Upper lobe of left lung (tissue), 6 donors: ENCODE measurements around the gene DDX3X. TPM values are rescaled to one million over a fixed set of nuclear protein-coding genes. Genes with fewer than 3 reads are reported as not detected.
A peak's percentile ranks its signal among the peaks of the same experiment; 100 is the strongest.

ENCODE experiments used
- ATAC-seq, 2 donors: fragments of 200-7000 bp; cut with Tn5 transposase; one replicate each; pipeline ENCODE4 v1.9.1; 2022; ENCODE audit warnings: mild to moderate bottlenecking in 2 of 2, moderate library complexity in 2 of 2; ENCODE audit not compliant: low FRiP score in 2 of 2
- DNase-seq, 2 donors: peaks; one replicate each; pipeline ENCODE4 v3.0.0-alpha.2; 2019 to 2020
- H3K27ac ChIP-seq, 4 donors: fragments of 200-600 bp; sonication (generic); one replicate each; pipeline ENCODE4 v1.5.1; 2016 to 2019
- H3K27me3 ChIP-seq, 4 donors: fragments of 200-600 bp; sonication (generic); one replicate each; pipeline ENCODE4 v1.5.1; 2017 to 2019
- H3K36me3 ChIP-seq, 4 donors: fragments of 200-600 bp; sonication (generic); one replicate each; pipeline ENCODE4 v1.5.1; 2016 to 2019
- H3K4me1 ChIP-seq, 4 donors: fragments of 200-600 bp; sonication (generic); one replicate each; pipeline ENCODE4 v1.5.1; 2018 to 2019
- H3K4me3 ChIP-seq, 4 donors: fragments of 200-600 bp; sonication (generic); one replicate each; pipeline ENCODE4 v1.5.1; 2017 to 2019; ENCODE audit warnings: mild to moderate bottlenecking in 2 of 4, moderate library complexity in 1 of 4
- H3K9me3 ChIP-seq, 4 donors: fragments of 200-600 bp; sonication (generic); one replicate each; pipeline ENCODE4 v1.5.1; 2018 to 2019
- EP300 ChIP-seq, 4 donors: sonication (generic); formaldehyde crosslinking; IDR thresholded peaks; one replicate each; pipeline ENCODE4 v1.5.1; 2017; ENCODE audit warnings: antibody characterized with exemption in 4 of 4, control low read depth in 2 of 4
- POLR2A ChIP-seq, 4 donors: fragments of 450-650 bp; IDR thresholded peaks; one replicate each; pipeline ENCODE4 v1.5.1; 2016 to 2017; ENCODE audit warnings: antibody characterized with exemption in 4 of 4, mild to moderate bottlenecking in 2 of 4
- POLR2AphosphoS5 ChIP-seq, 2 donors: sonication (generic); formaldehyde crosslinking; IDR thresholded peaks; one replicate each; pipeline ENCODE4 v1.5.1; 2017; ENCODE audit warnings: antibody characterized with exemption in 2 of 2
- WGBS, 2 donors: methylation state at CpG; one replicate each; pipeline ENCODE4 v1.1.5; 2017 to 2018; 5-methylcytosine and 5-hydroxymethylcytosine counted together
- total RNA-seq, 6 donors: library from RNA; depleted of rRNA in 4 of 6; stranded (reverse); fragments of >200 nt in 4 of 6; gene quantifications; one replicate each; pipeline versions ENCODE4 v1.1.0 to v1.2.1, GENCODE V29; 2016 to 2021
- TF ChIP-seq, protein P1 (sequence below), 6 experiments: fragments of 450-650 bp in 4 of 6; fragments of 200-600 bp in 2 of 6; sonication (generic) in 2 of 6; IDR thresholded peaks; one replicate each; pipeline ENCODE4 v1.5.1; 2016 to 2019; ENCODE audit warnings: antibody characterized with exemption in 6 of 6
- donor health status: DM: no; HTN: no; CAD: no; lungs with moderate emphysema.
- donor health status: DM: no; HTN: yes; CAD: no; lungs with severe emphysema.

DDX3X gene
- total RNA-seq, 6 donors from 2014 or later: 158 to 294 (median 244) TPM

DNA sequence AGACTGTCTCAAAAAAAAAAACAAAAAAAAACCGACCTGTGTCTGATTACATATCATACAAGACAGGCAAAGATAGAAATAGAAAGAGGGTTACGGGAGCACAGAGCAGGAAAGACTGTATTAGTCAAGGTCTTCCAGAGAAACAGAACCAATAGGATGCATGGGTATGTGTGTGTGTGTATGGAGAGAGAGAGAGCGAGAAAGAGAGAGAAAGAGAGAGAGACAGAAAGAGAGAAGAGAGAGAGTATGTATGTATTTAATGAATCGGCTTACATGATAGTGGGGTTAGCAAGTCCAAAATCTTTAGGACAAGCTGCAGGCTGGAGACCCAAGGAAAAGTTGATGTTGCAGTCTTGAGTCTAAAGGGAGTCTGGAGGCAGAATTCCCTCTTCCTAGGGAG lies 7.5 kb upstream of the DDX3X start:
- no peak overlapping the region for H3K4me3 ChIP-seq
- H3K27ac ChIP-seq: no peak overlapping the region
- DNase-seq (no peak), ATAC-seq (no peak)
- TF ChIP-seq POLR2A (IDR thresholded peaks at IDR 0.05) (no peak), POLR2AphosphoS5 (IDR thresholded peaks at IDR 0.05) (no peak), EP300 (IDR thresholded peaks at IDR 0.05) (no peak)
- TF ChIP-seq, protein P1, sequence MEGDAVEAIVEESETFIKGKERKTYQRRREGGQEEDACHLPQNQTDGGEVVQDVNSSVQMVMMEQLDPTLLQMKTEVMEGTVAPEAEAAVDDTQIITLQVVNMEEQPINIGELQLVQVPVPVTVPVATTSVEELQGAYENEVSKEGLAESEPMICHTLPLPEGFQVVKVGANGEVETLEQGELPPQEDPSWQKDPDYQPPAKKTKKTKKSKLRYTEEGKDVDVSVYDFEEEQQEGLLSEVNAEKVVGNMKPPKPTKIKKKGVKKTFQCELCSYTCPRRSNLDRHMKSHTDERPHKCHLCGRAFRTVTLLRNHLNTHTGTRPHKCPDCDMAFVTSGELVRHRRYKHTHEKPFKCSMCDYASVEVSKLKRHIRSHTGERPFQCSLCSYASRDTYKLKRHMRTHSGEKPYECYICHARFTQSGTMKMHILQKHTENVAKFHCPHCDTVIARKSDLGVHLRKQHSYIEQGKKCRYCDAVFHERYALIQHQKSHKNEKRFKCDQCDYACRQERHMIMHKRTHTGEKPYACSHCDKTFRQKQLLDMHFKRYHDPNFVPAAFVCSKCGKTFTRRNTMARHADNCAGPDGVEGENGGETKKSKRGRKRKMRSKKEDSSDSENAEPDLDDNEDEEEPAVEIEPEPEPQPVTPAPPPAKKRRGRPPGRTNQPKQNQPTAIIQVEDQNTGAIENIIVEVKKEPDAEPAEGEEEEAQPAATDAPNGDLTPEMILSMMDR (IDR thresholded peaks at IDR 0.05): no peak
- H3K9me3 ChIP-seq: no peaks in the 10 kb centered on the region
- no peaks in the 10 kb centered on the region for H3K27me3 ChIP-seq
- 89 to 92% methylated on average over 4 of the region's 4 CpGs for WGBS, 2 donors
- H3K4me1 ChIP-seq: peaks cover 0 to 14% (median 5%) of the 10 kb centered on the region in 4 donors
- no peaks in the 10 kb centered on the region for H3K36me3 ChIP-seq

DNA sequence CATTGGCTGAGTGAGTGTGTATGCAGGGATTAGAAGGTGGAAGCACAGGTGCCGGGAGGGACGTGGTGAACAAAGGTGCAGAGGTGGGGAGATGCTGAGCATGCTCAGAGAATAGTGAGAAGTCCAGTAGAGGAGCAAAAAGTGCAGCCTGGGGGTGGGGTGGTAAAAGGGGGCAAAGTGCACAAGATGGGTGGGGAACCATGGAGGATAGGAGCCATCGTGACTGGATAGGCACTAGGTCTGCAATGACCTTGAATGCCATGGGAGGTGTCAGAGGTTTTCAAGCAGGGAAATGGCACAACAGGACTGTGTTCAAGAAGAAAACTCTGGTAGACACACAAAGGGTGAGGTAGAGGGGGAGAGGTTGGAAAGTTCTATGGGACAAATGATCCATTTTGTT lies 6.6 kb upstream of the DDX3X start:
- no peak overlapping the region for H3K4me3 ChIP-seq
- no peak for TF ChIP-seq EP300 (IDR thresholded peaks at IDR 0.05)
- no peaks in the 10 kb centered on the region for H3K9me3 ChIP-seq
- no peak for DNase-seq
- H3K4me1 ChIP-seq: peaks cover 0 to 23% (median 5%) of the 10 kb centered on the region in 4 donors
- H3K36me3 ChIP-seq: no peaks in the 10 kb centered on the region
- H3K27ac ChIP-seq: no peak overlapping the region
- ATAC-seq: no peak
- no peaks in the 10 kb centered on the region for H3K27me3 ChIP-seq
- WGBS, 2 donors: 90 to 92% methylated on average over 3 of the region's 3 CpGs

DNA sequence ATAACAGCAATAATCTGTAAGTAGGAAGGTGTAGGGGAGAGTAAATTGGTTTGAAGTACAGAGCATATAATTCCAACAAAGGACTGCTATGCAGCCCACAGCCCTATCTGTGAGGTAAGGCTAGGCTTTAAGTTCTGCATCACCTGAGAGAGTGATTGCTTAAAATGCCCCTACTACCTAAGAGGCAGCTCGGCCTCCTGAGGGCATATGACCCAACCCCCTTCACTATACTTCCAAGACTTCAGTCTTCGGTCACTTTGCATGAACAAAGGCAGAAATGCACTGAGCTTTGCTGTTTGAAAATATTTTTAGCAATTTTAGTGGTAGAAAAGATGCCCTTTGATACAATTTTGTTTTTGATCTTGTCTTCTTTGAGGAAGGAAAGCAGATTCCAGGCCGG lies 4.9 kb upstream of the DDX3X start:
- no peak for ATAC-seq
- no peaks in the 10 kb centered on the region for H3K36me3 ChIP-seq
- H3K27me3 ChIP-seq: peaks cover 0 to 3% (median 0%) of the 10 kb centered on the region in 4 donors
- WGBS, 2 donors: 93 to 98% methylated on average over 3 of the region's 3 CpGs
- H3K4me3 ChIP-seq: no peak overlapping the region
- no peak for TF ChIP-seq EP300 (IDR thresholded peaks at IDR 0.05)
- TF ChIP-seq POLR2AphosphoS5 (IDR thresholded peaks at IDR 0.05): no peak
- TF ChIP-seq POLR2A (IDR thresholded peaks at IDR 0.05): no peak
- H3K9me3 ChIP-seq: no peaks in the 10 kb centered on the region
- DNase-seq: no peak
- peaks cover 0 to 26% (median 5%) of the 10 kb centered on the region in 4 donors for H3K4me1 ChIP-seq
- no peak overlapping the region for H3K27ac ChIP-seq

DNA sequence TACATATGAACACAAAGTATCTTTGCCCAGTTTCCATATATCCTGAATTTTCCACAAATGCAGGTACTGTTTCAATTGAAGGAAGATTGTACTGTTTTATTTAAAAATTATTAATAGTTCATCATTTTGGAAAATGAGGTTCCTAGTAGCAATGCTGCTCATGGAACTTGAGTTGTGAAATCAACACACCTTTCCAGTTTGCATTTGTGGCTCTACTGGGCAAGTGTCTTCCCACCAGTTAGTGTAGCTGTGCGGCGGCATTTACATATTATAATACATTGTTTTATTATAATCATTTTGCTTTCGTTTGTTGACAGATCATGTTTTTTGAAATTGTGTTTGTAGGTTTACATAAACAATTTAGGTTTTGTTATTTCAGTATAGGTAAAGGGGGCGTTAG lies 2.0 kb upstream of the DDX3X start:
- Histone ChIP-seq H3K27ac (peak overlapping the region; percentile 99 to 100 (median 100)), H3K4me1 (peaks cover 0 to 39% (median 9%) of the 10 kb centered on the region in 4 donors), H3K27me3 (peaks cover 0 to 4% (median 0%) of the 10 kb centered on the region in 4 donors), H3K9me3 (no peaks in the 10 kb centered on the region), H3K4me3 (peak overlapping the region in 3 of 4 donors; percentile 38 to 80 (median 72)), H3K36me3 (no peaks in the 10 kb centered on the region)
- 58 to 65% methylated on average over 4 of the region's 4 CpGs for WGBS, 2 donors
- no peak for TF ChIP-seq POLR2AphosphoS5 (IDR thresholded peaks at IDR 0.05)
- TF ChIP-seq EP300 (IDR thresholded peaks at IDR 0.05): no peak
- TF ChIP-seq, protein P1 (IDR thresholded peaks at IDR 0.05): no peak
- TF ChIP-seq POLR2A (IDR thresholded peaks at IDR 0.05): no peak
- ATAC-seq: no peak
- DNase-seq: no peak

DNA sequence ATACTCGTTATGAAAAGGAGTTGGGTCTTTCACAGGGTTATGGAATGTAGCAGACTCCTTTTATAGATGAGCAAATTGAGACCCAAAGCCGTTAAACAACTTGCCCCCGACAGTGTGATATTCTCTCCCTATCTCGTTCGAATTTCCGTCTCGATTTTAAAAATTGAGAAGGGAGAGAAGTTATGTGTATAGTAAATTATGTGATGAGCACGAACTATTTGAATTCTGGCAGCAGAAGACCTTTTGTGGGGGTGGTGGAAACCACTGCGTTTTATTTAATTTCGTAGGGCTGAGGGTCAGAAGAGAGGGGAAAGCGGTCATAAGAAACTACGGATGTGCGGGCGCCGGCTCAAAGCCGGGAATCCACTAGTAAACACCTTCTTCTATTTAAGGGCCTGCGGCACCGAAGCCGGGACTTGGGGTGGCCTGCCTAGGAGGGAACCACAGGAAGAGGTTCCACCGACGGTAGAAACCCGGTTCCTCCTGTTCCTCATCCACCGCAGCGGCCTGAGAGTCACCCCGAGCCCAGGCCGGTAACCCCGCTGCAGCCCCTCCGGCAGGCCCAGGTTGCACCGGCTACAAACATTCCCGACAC lies 1.5 kb upstream of the DDX3X start:
- no peaks in the 10 kb centered on the region for H3K9me3 ChIP-seq
- ATAC-seq: peak; percentile 0
- TF ChIP-seq EP300 (IDR thresholded peaks at IDR 0.05) (no peak), POLR2AphosphoS5 (IDR thresholded peaks at IDR 0.05) (no peak), POLR2A (IDR thresholded peaks at IDR 0.05) (no peak)
- TF ChIP-seq, protein P1 (IDR thresholded peaks at IDR 0.05): no peak
- peaks cover 0 to 44% (median 9%) of the 10 kb centered on the region in 4 donors for H3K4me1 ChIP-seq
- peaks cover 0 to 4% (median 0%) of the 10 kb centered on the region in 4 donors for H3K27me3 ChIP-seq
- peaks cover 0 to 1% (median 0%) of the 10 kb centered on the region in 4 donors for H3K36me3 ChIP-seq
- peak overlapping the region; percentile 99 to 100 (median 100) for H3K27ac ChIP-seq
- H3K4me3 ChIP-seq: peak overlapping the region; percentile 70 to 85 (median 76)
- peak in 1 of 2 donors; percentile 51 for DNase-seq
- 4 to 11% methylated on average over 15 to 29 of the region's 30 CpGs for WGBS, 2 donors
